Measurements from ENCODE around the gene PTGFRN. TPM values are rescaled to one million over a fixed set of nuclear protein-coding genes. Genes with fewer than 3 reads are reported as not detected.

Gene PTGFRN
- total RNA-seq: 32.1 and 40.1 TPM in 2 replicates

GRCh38 chr1:116909512-116910378, at the start of gene PTGFRN:
PTGFRN (plus strand) TSS chr1:116909916; CDS start chr1:116910204, 288 bp downstream.

GRCh38 chr1:117001254-117001927, 91.7 kb downstream of the PTGFRN start, which contains the start of gene CD101:
CD101 (plus strand) TSS chr1:117001760; CDS start chr1:117001818, 58 bp downstream.

Small RNA genes lying within 50 kb of the gene (small RNA-seq; reads per million reads assigned to genes)
- not detected for gene RNA5SP55

Other genes starting within 250 kb of the PTGFRN start
- 0.39 and 1.5 TPM in 2 replicates for gene IGSF3, start 242.2 kb upstream of the PTGFRN start, total RNA-seq
- gene CD2, start 155.5 kb upstream of the PTGFRN start, total RNA-seq: not detected in 2 replicates
- gene CD101, start 91.8 kb downstream of the PTGFRN start, total RNA-seq: 0.20 TPM in 1 of 2 replicates, not detected in the other
- gene TTF2, start 150.4 kb downstream of the PTGFRN start, total RNA-seq: 19.8 and 24.4 TPM in 2 replicates
- gene TRIM45, start 211.8 kb downstream of the PTGFRN start, total RNA-seq: 0.73 and 1.4 TPM in 2 replicates

Measured in subcutaneous preadipocyte (primary cell).